ENCODE data around the gene WNK1.
"Not testable (repeated sequence)": the region's sequence is repeated elsewhere in the genome, so short reads cannot be mapped to it uniquely, and the experiment has no call there.

WNK1 gene

GRCh38 chr12:915090-915489 lies 162.7 kb downstream of the WNK1 start:
- DNase-seq: no peak

GRCh38 chr12:916240-916639 lies 163.9 kb downstream of the WNK1 start:
- peak; percentile 40 for DNase-seq

- no peak for DNase-seq
Measured at GRCh38 chr12:916712-917445, 164.5 kb downstream of the WNK1 start.

- no peak for DNase-seq
Measured at GRCh38 chr12:920676-921075, 168.3 kb downstream of the WNK1 start.

GRCh38 chr12:922285-922684 lies 169.9 kb downstream of the WNK1 start:
- no peak for DNase-seq

- DNase-seq: no peak
Measured at GRCh38 chr12:926641-927040, 174.3 kb downstream of the WNK1 start.

- DNase-seq: no peak
Measured at GRCh38 chr12:931060-931459, 178.7 kb downstream of the WNK1 start.

- no peak for DNase-seq
Measured at GRCh38 chr12:931591-931990, 179.2 kb downstream of the WNK1 start.

- not testable (repeated sequence) for DNase-seq
Measured at GRCh38 chr12:935891-936290, 183.5 kb downstream of the WNK1 start.

GRCh38 chr12:936377-937345 lies 184.3 kb downstream of the WNK1 start:
- DNase-seq: no peak

- no peak for DNase-seq
Measured at GRCh38 chr12:938810-939209, 186.4 kb downstream of the WNK1 start.

GRCh38 chr12:943051-943450 lies 190.7 kb downstream of the WNK1 start:
- no peak for DNase-seq

GRCh38 chr12:944211-944610 lies 191.8 kb downstream of the WNK1 start:
- no peak for DNase-seq

GRCh38 chr12:946212-946611 lies 193.8 kb downstream of the WNK1 start:
- DNase-seq: no peak

GRCh38 chr12:946631-947030 lies 194.3 kb downstream of the WNK1 start:
- no peak for DNase-seq

GRCh38 chr12:948238-948637 lies 195.9 kb downstream of the WNK1 start:
- no peak for DNase-seq

- peak; percentile 97 for DNase-seq
Measured at GRCh38 chr12:949453-950191, 197.2 kb downstream of the WNK1 start, which contains the start of gene RAD52. Gene RAD52, minus strand, starts transcription at chr12:949694. Its CDS starts 16,636 bp downstream, at chr12:933058.

GRCh38 chr12:951176-951575 lies 198.8 kb downstream of the WNK1 start:
- no peak for DNase-seq

GRCh38 chr12:953776-954175 lies 201.4 kb downstream of the WNK1 start:
- DNase-seq: no peak

- no peak for DNase-seq
Measured at GRCh38 chr12:954741-955140, 202.4 kb downstream of the WNK1 start.

GRCh38 chr12:955939-956338 lies 203.6 kb downstream of the WNK1 start:
- DNase-seq: no peak

- no peak for DNase-seq
Measured at GRCh38 chr12:958588-959123, 206.3 kb downstream of the WNK1 start.
